ENCODE results near the gene PTCHD1.

DNA sequence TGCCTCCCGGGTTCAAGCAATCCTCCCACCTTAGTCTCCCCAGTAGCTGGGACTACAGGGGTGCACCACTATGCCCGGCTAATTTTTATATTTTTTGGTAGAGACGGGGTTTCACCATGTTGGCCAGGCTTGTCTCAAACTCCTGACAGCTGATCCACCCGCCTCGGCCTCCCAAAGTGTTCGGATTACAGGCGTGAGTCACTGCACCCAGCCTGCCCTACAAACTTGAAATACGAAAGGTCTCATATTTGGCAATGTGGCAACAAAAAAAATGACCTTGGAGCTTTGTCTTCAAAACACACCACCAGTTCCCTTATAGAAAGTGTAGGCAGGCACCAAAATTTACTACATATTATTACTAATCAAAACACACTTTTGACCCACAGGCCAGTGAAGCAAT is 22.9 kb upstream of the PTCHD1 start:
- no peak for TF ChIP-seq POLR2AphosphoS2 (conservative IDR thresholded peaks at IDR 0.05; ENCODE audit: low read length)
- TF ChIP-seq, protein P1, sequence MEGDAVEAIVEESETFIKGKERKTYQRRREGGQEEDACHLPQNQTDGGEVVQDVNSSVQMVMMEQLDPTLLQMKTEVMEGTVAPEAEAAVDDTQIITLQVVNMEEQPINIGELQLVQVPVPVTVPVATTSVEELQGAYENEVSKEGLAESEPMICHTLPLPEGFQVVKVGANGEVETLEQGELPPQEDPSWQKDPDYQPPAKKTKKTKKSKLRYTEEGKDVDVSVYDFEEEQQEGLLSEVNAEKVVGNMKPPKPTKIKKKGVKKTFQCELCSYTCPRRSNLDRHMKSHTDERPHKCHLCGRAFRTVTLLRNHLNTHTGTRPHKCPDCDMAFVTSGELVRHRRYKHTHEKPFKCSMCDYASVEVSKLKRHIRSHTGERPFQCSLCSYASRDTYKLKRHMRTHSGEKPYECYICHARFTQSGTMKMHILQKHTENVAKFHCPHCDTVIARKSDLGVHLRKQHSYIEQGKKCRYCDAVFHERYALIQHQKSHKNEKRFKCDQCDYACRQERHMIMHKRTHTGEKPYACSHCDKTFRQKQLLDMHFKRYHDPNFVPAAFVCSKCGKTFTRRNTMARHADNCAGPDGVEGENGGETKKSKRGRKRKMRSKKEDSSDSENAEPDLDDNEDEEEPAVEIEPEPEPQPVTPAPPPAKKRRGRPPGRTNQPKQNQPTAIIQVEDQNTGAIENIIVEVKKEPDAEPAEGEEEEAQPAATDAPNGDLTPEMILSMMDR (IDR thresholded peaks at IDR 0.05) = no peak
- TF ChIP-seq CHD2 (IDR thresholded peaks at IDR 0.05; ENCODE audit: low read length, partially characterized antibody) = no peak
- TF ChIP-seq NR3C1 (IDR thresholded peaks at IDR 0.05) = no peak
- no peak for TF ChIP-seq BHLHE40 (IDR thresholded peaks at IDR 0.05; ENCODE audit: low read depth, low read length)
- TF ChIP-seq EHMT2 (IDR thresholded peaks at IDR 0.05; ENCODE audit: low read depth) = no peak
- TF ChIP-seq POLR2A (IDR thresholded peaks at IDR 0.05; ENCODE audit: low read length) = no peak
- TF ChIP-seq CHD4 (IDR thresholded peaks at IDR 0.05; ENCODE audit: borderline replicate concordance) = no peak
- no peak for TF ChIP-seq ZFP36 (IDR thresholded peaks at IDR 0.05; ENCODE audit: borderline replicate concordance, partially characterized antibody)
- TF ChIP-seq JUN (IDR thresholded peaks at IDR 0.05) = no peak
- TF ChIP-seq, protein P2, sequence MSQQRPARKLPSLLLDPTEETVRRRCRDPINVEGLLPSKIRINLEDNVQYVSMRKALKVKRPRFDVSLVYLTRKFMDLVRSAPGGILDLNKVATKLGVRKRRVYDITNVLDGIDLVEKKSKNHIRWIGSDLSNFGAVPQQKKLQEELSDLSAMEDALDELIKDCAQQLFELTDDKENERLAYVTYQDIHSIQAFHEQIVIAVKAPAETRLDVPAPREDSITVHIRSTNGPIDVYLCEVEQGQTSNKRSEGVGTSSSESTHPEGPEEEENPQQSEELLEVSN (IDR thresholded peaks at IDR 0.05; ENCODE audit: borderline replicate concordance, low read depth) = no peak
- TF ChIP-seq, protein P3, sequence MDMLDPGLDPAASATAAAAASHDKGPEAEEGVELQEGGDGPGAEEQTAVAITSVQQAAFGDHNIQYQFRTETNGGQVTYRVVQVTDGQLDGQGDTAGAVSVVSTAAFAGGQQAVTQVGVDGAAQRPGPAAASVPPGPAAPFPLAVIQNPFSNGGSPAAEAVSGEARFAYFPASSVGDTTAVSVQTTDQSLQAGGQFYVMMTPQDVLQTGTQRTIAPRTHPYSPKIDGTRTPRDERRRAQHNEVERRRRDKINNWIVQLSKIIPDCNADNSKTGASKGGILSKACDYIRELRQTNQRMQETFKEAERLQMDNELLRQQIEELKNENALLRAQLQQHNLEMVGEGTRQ (IDR thresholded peaks at IDR 0.05) = no peak
- no peak for TF ChIP-seq RAD21 (conservative IDR thresholded peaks at IDR 0.05 in 1 of 2, IDR thresholded peaks at IDR 0.05 in 1 of 2)
- TF ChIP-seq MAFK (IDR thresholded peaks at IDR 0.05; ENCODE audit: partially characterized antibody) = no peak
